A549 (cell line): Measurements from ENCODE around the gene PRR18. TPM values are rescaled to one million over a fixed set of nuclear protein-coding genes. Genes with fewer than 3 reads are reported as not detected.

Experiments used
- ATAC-seq, 2 experiments: fragments of 200-7000 bp in 1 of 2; fragments of >200 bp in 1 of 2; cut with Nextera tagmentation in 1 of 2; cut with Tn5 transposase in 1 of 2; 3 replicates each; pipeline versions ENCODE4 v1.8.0 to v1.9.1; 2018 to 2020; ENCODE audit warnings: mild to moderate bottlenecking in 1 of 2, moderate library complexity in 1 of 2
- CTCF ChIA-PET: fragments of 300-600 bp; sonication (Branson Sonifier 250); formaldehyde crosslinking; extraction: SDS; loops from one replicate; lab custom pipeline; 2021; ENCODE audit warnings: antibody characterized with exemption, inconsistent platforms; lab: Yijun Ruan, JAX
- POLR2A ChIA-PET: fragments of 350-600 bp; formaldehyde crosslinking; extraction: SDS; loops from one replicate; lab custom pipeline; 2021; ENCODE audit warnings: antibody characterized with exemption, inconsistent platforms; lab: Yijun Ruan, JAX
- DNase-seq, 2 experiments: peaks; one replicate each; pipeline versions ENCODE4 v3.0.0 to v3.0.0-alpha.2; 2011 to 2016; ENCODE audit warnings: low read depth in 1 of 2, low spot score in 1 of 2
- FAIRE-seq: peaks from 2 replicates; lab custom pipeline; 2011; peaks lifted over from hg19 to GRCh38; lab: Jason Lieb, UNC
- H3K27ac ChIP-seq, 2 experiments: fragments of >200 bp; sonication (Bioruptor Twin); formaldehyde crosslinking; 3 replicates each; pipeline ENCODE4 v1.5.1; 2016 to 2017
- H3K4me1 ChIP-seq: fragments of >200 bp; sonication (Bioruptor Twin); formaldehyde crosslinking; 3 replicates; pipeline ENCODE4 v1.6.1; 2016
- H3K4me2 ChIP-seq: fragments of >200 bp; sonication (Bioruptor Twin); formaldehyde crosslinking; 3 replicates; pipeline ENCODE4 v1.6.1; 2016
- H3K4me3 ChIP-seq: fragments of >200 bp; sonication (Bioruptor Twin); formaldehyde crosslinking; 3 replicates; pipeline ENCODE4 v1.5.1; 2016
- H3K9me3 ChIP-seq: fragments of >200 bp; sonication (Bioruptor Twin); formaldehyde crosslinking; 3 replicates; pipeline ENCODE4 v1.6.1; 2016
- CBX2 ChIP-seq: fragments of 200-600 bp; sonication (generic); IDR thresholded peaks from 2 replicates; pipeline ENCODE4 v1.6.1; 2016; ENCODE audit warnings: low read depth, mild to moderate bottlenecking, borderline replicate concordance
- CEBPB ChIP-seq, 2 experiments: fragments of >200 bp in 1 of 2; sonication (Bioruptor Twin) in 1 of 2; formaldehyde crosslinking in 1 of 2; IDR thresholded peaks; 2 replicates each; pipeline ENCODE4 v1.6.1; 2012 to 2016
- CHD4 ChIP-seq: fragments of 200-600 bp; sonication (generic); IDR thresholded peaks from 2 replicates; pipeline ENCODE4 v1.6.1; 2016; ENCODE audit warnings: antibody characterized with exemption, mild to moderate bottlenecking, borderline replicate concordance
- EHMT2 ChIP-seq: fragments of 200-600 bp; sonication (generic); IDR thresholded peaks from 2 replicates; pipeline ENCODE4 v1.6.1; 2016; ENCODE audit warnings: antibody characterized with exemption, low read depth, mild to moderate bottlenecking, moderate library complexity
- ESRRA ChIP-seq: fragments of 150-350 bp; IDR thresholded peaks from 2 replicates; pipeline ENCODE4 v1.6.1; 2014; ENCODE audit warnings: mild to moderate bottlenecking, low read length, borderline replicate concordance
- FOSB ChIP-seq: fragments of 250-450 bp; sonication (Bioruptor Pico); IDR thresholded peaks from 2 replicates; pipeline ENCODE4 v1.5.0; 2020; ENCODE audit warnings: mild to moderate bottlenecking, moderate library complexity
- FOSL2 ChIP-seq, 2 experiments: fragments of 450-650 bp in 1 of 2; fragments of >200 bp in 1 of 2; sonication (Bioruptor Twin) in 1 of 2; formaldehyde crosslinking; IDR thresholded peaks; 2 replicates each; pipeline versions ENCODE4 v1.5.0 to v1.6.1; 2016 to 2020; ENCODE audit warnings: mild to moderate bottlenecking in 1 of 2, moderate library complexity in 1 of 2
- HOXA7 ChIP-seq: fragments of 250-450 bp; sonication (Bioruptor Pico); IDR thresholded peaks from 2 replicates; pipeline ENCODE4 v1.5.0; 2020; ENCODE audit warnings: mild to moderate bottlenecking, moderate library complexity
- HOXB5 ChIP-seq: fragments of 250-450 bp; sonication (Bioruptor Pico); IDR thresholded peaks from 2 replicates; pipeline ENCODE4 v1.5.0; 2020; ENCODE audit warnings: mild to moderate bottlenecking, moderate library complexity
- JUN ChIP-seq, 2 experiments: fragments of >200 bp; sonication (Bioruptor Twin); formaldehyde crosslinking; IDR thresholded peaks; 2 replicates in 1 of 2; 3 replicates in 1 of 2; pipeline ENCODE4 v1.6.1; 2016 to 2017
- KDM1A ChIP-seq: fragments of 200-600 bp; sonication (generic); IDR thresholded peaks from 2 replicates; pipeline ENCODE4 v1.6.1; 2016; ENCODE audit warnings: low read depth, mild to moderate bottlenecking
- MAFK ChIP-seq: fragments of 450-650 bp; IDR thresholded peaks from 2 replicates; pipeline ENCODE4 v1.6.1; 2014; ENCODE audit not compliant: partially characterized antibody
- MYC ChIP-seq: IDR thresholded peaks from 2 replicates; pipeline ENCODE4 v1.6.1; 2012; ENCODE audit warnings: mild to moderate bottlenecking, inconsistent platforms, low read length, improper control_type of control experiment, borderline replicate concordance
- NPAS2 ChIP-seq: fragments of 250-450 bp; sonication (Bioruptor Pico); IDR thresholded peaks from 2 replicates; pipeline ENCODE4 v1.8.0; 2022; ENCODE audit warnings: mild to moderate bottlenecking, moderate library complexity, borderline replicate concordance
- NR3C1 ChIP-seq: fragments of >200 bp; sonication (Bioruptor Twin); formaldehyde crosslinking; IDR thresholded peaks from 3 replicates; pipeline ENCODE4 v1.6.1; 2017
- PHF8 ChIP-seq: fragments of 200-600 bp; sonication (generic); IDR thresholded peaks from 2 replicates; pipeline ENCODE4 v1.6.1; 2016; ENCODE audit warnings: low read depth, mild to moderate bottlenecking, antibody characterized with exemption, moderate library complexity, borderline replicate concordance
- POLR2A ChIP-seq: IDR thresholded peaks from 2 replicates; pipeline ENCODE4 v1.6.1; 2012; ENCODE audit warnings: mild to moderate bottlenecking, low read length
- RAD21 ChIP-seq, 2 experiments: fragments of >200 bp in 1 of 2; sonication (Bioruptor Twin) in 1 of 2; formaldehyde crosslinking in 1 of 2; IDR thresholded peaks in 1 of 2; conservative IDR thresholded peaks in 1 of 2; 2 replicates in 1 of 2; 3 replicates in 1 of 2; pipeline ENCODE4 v1.6.1; 2012 to 2018; ENCODE audit warnings: inconsistent platforms in 1 of 2
- RARB ChIP-seq: fragments of 250-450 bp; sonication (Bioruptor Pico); IDR thresholded peaks from 2 replicates; pipeline ENCODE4 v1.8.0; 2021; ENCODE audit warnings: mild to moderate bottlenecking, moderate library complexity
- RCOR1 ChIP-seq: fragments of 150-350 bp; IDR thresholded peaks from 2 replicates; pipeline ENCODE4 v1.6.1; 2014; ENCODE audit warnings: antibody characterized with exemption, low read length, low read depth
- RFX5 ChIP-seq: fragments of 450-650 bp; IDR thresholded peaks from 2 replicates; pipeline ENCODE4 v1.7.1; 2014; ENCODE audit warnings: antibody characterized with exemption, mild to moderate bottlenecking, moderate library complexity
- RNF2 ChIP-seq: fragments of 200-600 bp; sonication (generic); IDR thresholded peaks from 2 replicates; pipeline ENCODE4 v1.6.1; 2016; ENCODE audit warnings: low read depth, mild to moderate bottlenecking, antibody characterized with exemption, moderate library complexity, borderline replicate concordance
- TFCP2L1 ChIP-seq: fragments of 250-450 bp; sonication (Bioruptor Pico); IDR thresholded peaks from 2 replicates; pipeline ENCODE4 v1.5.0; 2021; ENCODE audit warnings: mild to moderate bottlenecking
- ZFP36 ChIP-seq: fragments of 450-650 bp; IDR thresholded peaks from 2 replicates; pipeline ENCODE4 v1.6.1; 2014; ENCODE audit warnings: borderline replicate concordance; ENCODE audit not compliant: partially characterized antibody
- WGBS: methylation state at CpG from one replicate; pipeline ENCODE4 v1.1.6; 2017; ENCODE audit errors: missing lambda C conversion rate; 5-methylcytosine and 5-hydroxymethylcytosine counted together
- polyA plus RNA-seq, 4 experiments: library from polyadenylated mRNA; depleted of rRNA in 3 of 4; stranded (reverse); fragments of >200 nt; fragmentation: RNase III in 1 of 4; extraction: RNeasy Plus Mini Kit Qiagen cat#74134 plus additional on column Dnase treatment in 1 of 4; gene quantifications; 2 replicates in 3 of 4; 3 replicates in 1 of 4; pipeline ENCODE4 v1.2.3, GENCODE V29; 2011 to 2017
- TF ChIP-seq, protein P1 (sequence below): fragments of 250-450 bp; sonication (Bioruptor Pico); IDR thresholded peaks from 2 replicates; pipeline ENCODE4 v1.5.0; 2021; ENCODE audit warnings: mild to moderate bottlenecking, moderate library complexity, borderline replicate concordance
- TF ChIP-seq, protein P2 (sequence below): fragments of >200 bp; sonication (Bioruptor Twin); formaldehyde crosslinking; IDR thresholded peaks from 3 replicates; pipeline ENCODE4 v1.6.1; 2016
- TF ChIP-seq, protein P3 (sequence below): IDR thresholded peaks from 2 replicates; pipeline ENCODE4 v1.6.1; 2012; ENCODE audit warnings: low read depth, borderline replicate concordance
- TF ChIP-seq, protein P4 (sequence below): fragments of >200 bp; sonication (Bioruptor Twin); formaldehyde crosslinking; IDR thresholded peaks from 2 replicates; pipeline ENCODE4 v1.6.1; 2016

PRR18 gene
- polyA plus RNA-seq, 2 of the 4 experiments (the other 2 are of a cell fraction) = 0.08 to 0.13 TPM

DNA sequence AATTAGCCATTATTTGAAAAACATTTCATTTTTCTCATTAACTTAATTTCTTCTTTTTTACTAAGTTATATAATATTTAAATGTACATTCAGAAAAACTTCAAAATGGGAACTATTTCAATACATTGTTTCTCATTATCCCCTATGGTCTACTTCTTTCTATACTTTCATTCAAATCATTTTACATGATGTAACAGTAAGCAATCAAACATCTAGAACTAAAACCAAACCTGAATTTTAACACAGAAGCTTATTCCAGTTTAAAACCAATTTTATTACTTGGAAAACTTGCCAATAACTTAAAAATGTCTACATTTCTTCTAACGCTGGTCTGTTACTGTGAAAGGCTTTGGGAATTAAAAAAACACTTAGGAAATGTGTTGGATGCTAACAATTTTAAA lies 4.6 kb upstream of the PRR18 start:
- ChIA-PET POLR2A (no interaction called here), CTCF (interaction anchor here (0.7 to 2.3 kb wide), 20 partner anchors 8 to 554 kb away, joined by 3 to 21 read pairs (median 4); no protein-coding TSS in a partner anchor)
- ATAC-seq = no peak
- no peak for DNase-seq
- TF ChIP-seq HOXB5 (no peak), EHMT2 (no peak), RCOR1 (no peak), NPAS2 (CRISPR knock-in tag) (no peak), KDM1A (no peak), MYC (no peak), CEBPB (IDR thresholded peaks at IDR 0.05) (no peak), MAFK (no peak), CHD4 (no peak), CBX2 (no peak), TFCP2L1 (CRISPR knock-in tag) (no peak), RAD21 (conservative IDR thresholded peaks at IDR 0.05 in 1 of 2, IDR thresholded peaks at IDR 0.05 in 1 of 2) (no peak), HOXA7 (CRISPR knock-in tag) (no peak), POLR2A (no peak), RNF2 (no peak)
- TF ChIP-seq, protein P1, sequence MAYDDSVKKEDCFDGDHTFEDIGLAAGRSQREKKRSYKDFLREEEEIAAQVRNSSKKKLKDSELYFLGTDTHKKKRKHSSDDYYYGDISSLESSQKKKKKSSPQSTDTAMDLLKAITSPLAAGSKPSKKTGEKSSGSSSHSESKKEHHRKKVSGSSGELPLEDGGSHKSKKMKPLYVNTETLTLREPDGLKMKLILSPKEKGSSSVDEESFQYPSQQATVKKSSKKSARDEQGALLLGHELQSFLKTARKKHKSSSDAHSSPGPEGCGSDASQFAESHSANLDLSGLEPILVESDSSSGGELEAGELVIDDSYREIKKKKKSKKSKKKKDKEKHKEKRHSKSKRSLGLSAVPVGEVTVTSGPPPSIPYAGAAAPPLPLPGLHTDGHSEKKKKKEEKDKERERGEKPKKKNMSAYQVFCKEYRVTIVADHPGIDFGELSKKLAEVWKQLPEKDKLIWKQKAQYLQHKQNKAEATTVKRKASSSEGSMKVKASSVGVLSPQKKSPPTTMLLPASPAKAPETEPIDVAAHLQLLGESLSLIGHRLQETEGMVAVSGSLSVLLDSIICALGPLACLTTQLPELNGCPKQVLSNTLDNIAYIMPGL (CRISPR knock-in tag) = no peak
- Histone ChIP-seq H3K4me1 (no peaks in the 10 kb centered on the region; the same call in 2 of the 3 replicates), H3K4me3 (no peak overlapping the region), H3K27ac (no peak overlapping the region), H3K4me2 (no peak overlapping the region), H3K9me3 (no peaks in the 10 kb centered on the region)
- FAIRE-seq = no peak
- WGBS = 97% methylated on average over 1 of the region's 1 CpG

DNA sequence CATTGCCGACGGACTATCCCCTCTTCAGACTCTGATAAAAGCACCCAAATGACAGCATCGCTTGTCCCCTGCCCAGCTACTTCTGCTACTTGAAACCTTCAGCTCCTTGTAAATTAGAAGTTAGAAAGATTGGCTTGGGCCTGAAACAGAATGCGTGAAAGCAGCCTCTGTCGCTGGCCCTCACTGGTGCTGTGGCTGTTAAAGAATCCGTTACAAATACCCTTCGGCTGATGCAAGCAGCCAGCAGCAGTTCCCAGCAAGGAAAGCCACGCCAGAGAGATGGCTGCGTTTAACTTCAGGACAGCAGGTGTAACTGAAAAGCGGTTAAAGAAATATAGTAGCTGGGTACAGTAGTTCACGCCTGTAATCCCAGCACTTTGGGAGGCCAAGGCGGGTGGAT lies 2.4 kb upstream of the PRR18 start:
- Histone ChIP-seq H3K9me3 (no peaks in the 10 kb centered on the region), H3K27ac (no peak overlapping the region), H3K4me3 (no peak overlapping the region), H3K4me2 (no peak overlapping the region), H3K4me1 (no peaks in the 10 kb centered on the region; the same call in 2 of the 3 replicates)
- no peak for ATAC-seq
- TF ChIP-seq JUN (IDR thresholded peaks at IDR 0.05) = no peak
- TF ChIP-seq ESRRA = no peak
- 86% methylated on average over 12 of the region's 12 CpGs for WGBS
- FAIRE-seq = no peak
- POLR2A ChIA-PET = no interaction called here
- CTCF ChIA-PET = interaction anchor here (0.8 to 2.1 kb wide), 4 partner anchors 19 to 94 kb away, joined by 3 to 6 read pairs (median 4); no protein-coding TSS in a partner anchor
- no peak for DNase-seq

DNA sequence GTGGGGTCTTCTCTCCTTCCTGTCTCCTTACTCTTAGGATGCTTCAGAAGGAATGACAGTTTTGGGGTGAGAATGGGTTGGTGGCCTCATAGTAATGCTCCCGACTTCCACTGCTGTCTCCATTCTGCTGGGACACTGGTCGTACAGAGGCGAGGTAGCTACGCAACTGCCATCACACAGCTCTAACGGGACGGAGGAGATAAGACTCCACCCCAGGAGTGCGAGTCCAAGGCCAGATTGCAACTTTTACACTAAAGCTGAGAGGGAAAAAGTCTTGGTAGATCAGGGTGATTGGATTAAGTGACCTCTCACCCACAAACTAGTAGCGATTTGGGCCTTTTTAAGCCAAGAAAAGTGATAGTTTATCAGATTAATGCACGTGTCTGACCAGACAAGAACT lies 1.8 kb upstream of the PRR18 start:
- CTCF ChIA-PET = interaction anchor here (0.6 to 2.1 kb wide), 6 partner anchors 8 to 212 kb away, joined by 3 to 6 read pairs (median 4); no protein-coding TSS in a partner anchor
- Histone ChIP-seq H3K4me1 (no peaks in the 10 kb centered on the region; the same call in 2 of the 3 replicates), H3K4me2 (no peak overlapping the region), H3K9me3 (no peaks in the 10 kb centered on the region), H3K4me3 (no peak overlapping the region), H3K27ac (no peak overlapping the region)
- ATAC-seq = no peak
- 76% methylated on average over 9 of the region's 9 CpGs for WGBS
- POLR2A ChIA-PET = no interaction called here
- no peak for FAIRE-seq
- TF ChIP-seq PHF8 = no peak
- no peak for TF ChIP-seq EHMT2
- no peak for TF ChIP-seq FOSL2 (IDR thresholded peaks at IDR 0.05)
- no peak for TF ChIP-seq FOSL2 (CRISPR knock-in tag; IDR thresholded peaks at IDR 0.05)
- TF ChIP-seq, protein P2, sequence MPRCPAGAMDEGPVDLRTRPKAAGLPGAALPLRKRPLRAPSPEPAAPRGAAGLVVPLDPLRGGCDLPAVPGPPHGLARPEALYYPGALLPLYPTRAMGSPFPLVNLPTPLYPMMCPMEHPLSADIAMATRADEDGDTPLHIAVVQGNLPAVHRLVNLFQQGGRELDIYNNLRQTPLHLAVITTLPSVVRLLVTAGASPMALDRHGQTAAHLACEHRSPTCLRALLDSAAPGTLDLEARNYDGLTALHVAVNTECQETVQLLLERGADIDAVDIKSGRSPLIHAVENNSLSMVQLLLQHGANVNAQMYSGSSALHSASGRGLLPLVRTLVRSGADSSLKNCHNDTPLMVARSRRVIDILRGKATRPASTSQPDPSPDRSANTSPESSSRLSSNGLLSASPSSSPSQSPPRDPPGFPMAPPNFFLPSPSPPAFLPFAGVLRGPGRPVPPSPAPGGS = no peak
- TF ChIP-seq, protein P3, sequence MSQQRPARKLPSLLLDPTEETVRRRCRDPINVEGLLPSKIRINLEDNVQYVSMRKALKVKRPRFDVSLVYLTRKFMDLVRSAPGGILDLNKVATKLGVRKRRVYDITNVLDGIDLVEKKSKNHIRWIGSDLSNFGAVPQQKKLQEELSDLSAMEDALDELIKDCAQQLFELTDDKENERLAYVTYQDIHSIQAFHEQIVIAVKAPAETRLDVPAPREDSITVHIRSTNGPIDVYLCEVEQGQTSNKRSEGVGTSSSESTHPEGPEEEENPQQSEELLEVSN = no peak
- TF ChIP-seq NPAS2 (CRISPR knock-in tag) = no peak
- TF ChIP-seq, protein P4, sequence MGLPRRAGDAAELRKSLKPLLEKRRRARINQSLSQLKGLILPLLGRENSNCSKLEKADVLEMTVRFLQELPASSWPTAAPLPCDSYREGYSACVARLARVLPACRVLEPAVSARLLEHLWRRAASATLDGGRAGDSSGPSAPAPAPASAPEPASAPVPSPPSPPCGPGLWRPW = no peak
- no peak for TF ChIP-seq RARB (CRISPR knock-in tag)
- no peak for TF ChIP-seq RFX5
- TF ChIP-seq MYC = no peak
- no peak for TF ChIP-seq ZFP36
- TF ChIP-seq NR3C1 = no peak
- no peak for TF ChIP-seq POLR2A
- no peak for TF ChIP-seq FOSB (CRISPR knock-in tag)
- DNase-seq = no peak
